Hindlimb muscle (tissue), 1 donor: ENCODE measurements around the gene TIMM22. TPM values are rescaled to one million over a fixed set of nuclear protein-coding genes. Genes with fewer than 3 reads are reported as not detected.
A peak's percentile ranks its signal among the peaks of the same experiment; 100 is the strongest.
"Not testable (repeated sequence)": the region's sequence is repeated elsewhere in the genome, so short reads cannot be mapped to it uniquely, and the experiment has no call there.

ENCODE experiments used
- DNase-seq: peaks from one replicate; pipeline ENCODE4 v3.0.0-alpha.2; 2013
- polyA plus RNA-seq: library from polyadenylated mRNA; unstranded; fragments of 120-200 nt; gene quantifications from one replicate; pipeline ENCODE4 v1.2.1, GENCODE V29; 2013; ENCODE audit not compliant: insufficient read length

Gene TIMM22
- polyA plus RNA-seq = 14.9 TPM

GRCh38 chr17:996554-997344 is at the start of gene TIMM22:
TSS of gene TIMM22 (plus strand) at chr17:997129. CDS start at chr17:997143, 14 bp downstream.
- peak; percentile 97 for DNase-seq

GRCh38 chr17:948284-948852 is 48.6 kb upstream of the TIMM22 start:
- no peak for DNase-seq

- DNase-seq = no peak
These were observed 47.2 kb upstream of the TIMM22 start for GRCh38 chr17:949623-950303.

- DNase-seq = no peak
These were observed 45.4 kb upstream of the TIMM22 start for GRCh38 chr17:951325-952132.

- DNase-seq = not testable (repeated sequence)
These were observed 44.3 kb upstream of the TIMM22 start for GRCh38 chr17:952592-952991.

- DNase-seq = no peak
These were observed 43.2 kb upstream of the TIMM22 start for GRCh38 chr17:953767-954166.

- peak; percentile 47 for DNase-seq
These were observed 42.3 kb upstream of the TIMM22 start for GRCh38 chr17:954431-955164.

GRCh38 chr17:956905-957304 is 40.0 kb upstream of the TIMM22 start:
- no peak for DNase-seq

- DNase-seq = no peak
These were observed 39.0 kb upstream of the TIMM22 start for GRCh38 chr17:957856-958421.

GRCh38 chr17:958712-959451 is 38.0 kb upstream of the TIMM22 start:
- no peak for DNase-seq

- DNase-seq = no peak
These were observed 34.8 kb upstream of the TIMM22 start for GRCh38 chr17:962166-962565.

GRCh38 chr17:962670-963069 is 34.3 kb upstream of the TIMM22 start:
- DNase-seq = no peak

- no peak for DNase-seq
These were observed 32.1 kb upstream of the TIMM22 start for GRCh38 chr17:964876-965275.

- DNase-seq = no peak
These were observed 31.5 kb upstream of the TIMM22 start for GRCh38 chr17:965311-965989.

GRCh38 chr17:967122-967521 is 29.8 kb upstream of the TIMM22 start:
- no peak for DNase-seq

- no peak for DNase-seq
These were observed 27.9 kb upstream of the TIMM22 start for GRCh38 chr17:968812-969730.

GRCh38 chr17:969811-970355 is 27.0 kb upstream of the TIMM22 start:
- peak; percentile 64 for DNase-seq

GRCh38 chr17:970364-970763 is 26.6 kb upstream of the TIMM22 start:
- DNase-seq = no peak

- not testable (repeated sequence) for DNase-seq
These were observed 25.1 kb upstream of the TIMM22 start for GRCh38 chr17:971861-972260.
